Measurements from ENCODE around the gene LHCGR.

The LHCGR gene

GRCh38 chr2:48767330-48767729, 11.8 kb upstream of the LHCGR start:
- no peak overlapping the region for H3K4me3 ChIP-seq (ENCODE audit: low read depth, low read length)
- no peak for DNase-seq (ENCODE audit: low read depth)
- TF ChIP-seq CTCF (conservative IDR thresholded peaks at IDR 0.05; ENCODE audit: low read depth, low read length), result no peak

GRCh38 chr2:48760826-48761225, 5.3 kb upstream of the LHCGR start:
- DNase-seq (ENCODE audit: low read depth), result no peak
- H3K4me3 ChIP-seq (ENCODE audit: low read depth, low read length), result no peak overlapping the region
- no peak for TF ChIP-seq CTCF (conservative IDR thresholded peaks at IDR 0.05; ENCODE audit: low read depth, low read length)

GRCh38 chr2:48759682-48760081, 4.2 kb upstream of the LHCGR start:
- DNase-seq (ENCODE audit: low read depth), result no peak
- TF ChIP-seq CTCF (conservative IDR thresholded peaks at IDR 0.05; ENCODE audit: low read depth, low read length), result no peak
- H3K4me3 ChIP-seq (ENCODE audit: low read depth, low read length), result no peak overlapping the region

GRCh38 chr2:48756289-48756688, 765 bp upstream of the LHCGR start:
- TF ChIP-seq CTCF (conservative IDR thresholded peaks at IDR 0.05; ENCODE audit: low read depth, low read length), result no peak
- DNase-seq (ENCODE audit: low read depth), result no peak
- H3K4me3 ChIP-seq (ENCODE audit: low read depth, low read length), result no peak overlapping the region

GRCh38 chr2:48754874-48755273, 650 bp downstream of the LHCGR start:
- no peak for DNase-seq (ENCODE audit: low read depth)
- TF ChIP-seq CTCF (conservative IDR thresholded peaks at IDR 0.05; ENCODE audit: low read depth, low read length), result no peak
- no peak overlapping the region for H3K4me3 ChIP-seq (ENCODE audit: low read depth, low read length)

- no peak for TF ChIP-seq CTCF (conservative IDR thresholded peaks at IDR 0.05; ENCODE audit: low read depth, low read length)
- DNase-seq (ENCODE audit: low read depth), result no peak
- H3K4me3 ChIP-seq (ENCODE audit: low read depth, low read length), result no peak overlapping the region
These were observed 2.3 kb downstream of the LHCGR start for GRCh38 chr2:48753228-48753627.

GRCh38 chr2:48750128-48750739, 5.3 kb downstream of the LHCGR start:
- no peak for DNase-seq (ENCODE audit: low read depth)
- TF ChIP-seq CTCF (conservative IDR thresholded peaks at IDR 0.05; ENCODE audit: low read depth, low read length), result no peak
- no peak overlapping the region for H3K4me3 ChIP-seq (ENCODE audit: low read depth, low read length)

All from choroid plexus epithelial cell (primary cell).